ENCODE measurements around the gene EID3.
A peak's percentile ranks its signal among the peaks of the same experiment; 100 is the strongest.
"Not testable (repeated sequence)": the region's sequence is repeated elsewhere in the genome, so short reads cannot be mapped to it uniquely, and the experiment has no call there.

The EID3 gene

GRCh38 chr12:104281636-104282035 is 21.9 kb upstream of the EID3 start:
- Mint-ChIP-seq H3K4me3 (no peak overlapping the region), H3K27me3 (peaks cover 5% of the 10 kb centered on the region), H3K9me3 (no peaks in the 10 kb centered on the region), H3K27ac (no peak overlapping the region), H3K4me1 (peaks cover 20% of the 10 kb centered on the region), H3K36me3 (ENCODE audit: low read depth) (no peaks in the 10 kb centered on the region)
- ATAC-seq (no peak), DNase-seq (no peak)

- Mint-ChIP-seq H3K27ac (no peak overlapping the region), H3K36me3 (ENCODE audit: low read depth) (peaks cover under 1% of the 10 kb centered on the region), H3K9me3 (no peaks in the 10 kb centered on the region), H3K4me1 (peaks cover 23% of the 10 kb centered on the region), H3K27me3 (peaks cover 5% of the 10 kb centered on the region), H3K4me3 (no peak overlapping the region)
- no peak for DNase-seq
- ATAC-seq = no peak
Observed at GRCh38 chr12:104282109-104282508, 21.4 kb upstream of the EID3 start.

GRCh38 chr12:104285740-104286515 is 17.6 kb upstream of the EID3 start:
- Mint-ChIP-seq H3K27me3 (peaks cover 3% of the 10 kb centered on the region), H3K4me1 (peaks cover 29% of the 10 kb centered on the region), H3K9me3 (no peaks in the 10 kb centered on the region), H3K36me3 (ENCODE audit: low read depth) (peaks cover 20% of the 10 kb centered on the region), H3K4me3 (peak overlapping the region; percentile 96), H3K27ac (peak overlapping the region; percentile 98)
- ATAC-seq (no peak), DNase-seq (no peak)

- H3K9me3 Mint-ChIP-seq = no peaks in the 10 kb centered on the region
- H3K4me1 Mint-ChIP-seq = peaks cover 27% of the 10 kb centered on the region
- peak; percentile 90 for ATAC-seq
- H3K27me3 Mint-ChIP-seq = no peaks in the 10 kb centered on the region
- peak; percentile 83 for DNase-seq
- peaks cover 23% of the 10 kb centered on the region for H3K36me3 Mint-ChIP-seq (ENCODE audit: low read depth)
- H3K4me3 Mint-ChIP-seq = peak overlapping the region; percentile 96
- peak overlapping the region; percentile 98 for H3K27ac Mint-ChIP-seq
Observed at GRCh38 chr12:104286516-104287482, 16.7 kb upstream of the EID3 start.

- H3K9me3 Mint-ChIP-seq = no peaks in the 10 kb centered on the region
- H3K36me3 Mint-ChIP-seq (ENCODE audit: low read depth) = peaks cover 39% of the 10 kb centered on the region
- peaks cover 32% of the 10 kb centered on the region for H3K4me1 Mint-ChIP-seq
- H3K4me3 Mint-ChIP-seq = peak overlapping the region; percentile 96
- peak overlapping the region; percentile 98 for H3K27ac Mint-ChIP-seq
- no peaks in the 10 kb centered on the region for H3K27me3 Mint-ChIP-seq
- ATAC-seq (peak; percentile 73), DNase-seq (peak; percentile 84)
Observed at GRCh38 chr12:104288635-104289274, 14.8 kb upstream of the EID3 start.

GRCh38 chr12:104290320-104290719 is 13.2 kb upstream of the EID3 start:
- no peaks in the 10 kb centered on the region for H3K9me3 Mint-ChIP-seq
- peaks cover 50% of the 10 kb centered on the region for H3K36me3 Mint-ChIP-seq (ENCODE audit: low read depth)
- DNase-seq (no peak), ATAC-seq (no peak)
- no peak overlapping the region for H3K27ac Mint-ChIP-seq
- H3K4me3 Mint-ChIP-seq = no peak overlapping the region
- peaks cover 32% of the 10 kb centered on the region for H3K4me1 Mint-ChIP-seq
- no peaks in the 10 kb centered on the region for H3K27me3 Mint-ChIP-seq

- Mint-ChIP-seq H3K4me1 (peaks cover 27% of the 10 kb centered on the region), H3K36me3 (ENCODE audit: low read depth) (peaks cover 56% of the 10 kb centered on the region), H3K9me3 (no peaks in the 10 kb centered on the region), H3K27ac (no peak overlapping the region), H3K27me3 (no peaks in the 10 kb centered on the region), H3K4me3 (no peak overlapping the region)
- ATAC-seq (no peak), DNase-seq (no peak)
Observed at GRCh38 chr12:104290855-104291254, 12.7 kb upstream of the EID3 start.

- no peak overlapping the region for H3K27ac Mint-ChIP-seq
- peaks cover 18% of the 10 kb centered on the region for H3K4me1 Mint-ChIP-seq
- H3K27me3 Mint-ChIP-seq = no peaks in the 10 kb centered on the region
- no peaks in the 10 kb centered on the region for H3K9me3 Mint-ChIP-seq
- no peak for DNase-seq
- no peak overlapping the region for H3K4me3 Mint-ChIP-seq
- no peak for ATAC-seq
- peaks cover 62% of the 10 kb centered on the region for H3K36me3 Mint-ChIP-seq (ENCODE audit: low read depth)
Observed at GRCh38 chr12:104291867-104292524, 11.5 kb upstream of the EID3 start.

- H3K27ac Mint-ChIP-seq = no peak overlapping the region
- H3K9me3 Mint-ChIP-seq = no peaks in the 10 kb centered on the region
- peaks cover 66% of the 10 kb centered on the region for H3K36me3 Mint-ChIP-seq (ENCODE audit: low read depth)
- H3K4me1 Mint-ChIP-seq = peaks cover 23% of the 10 kb centered on the region
- DNase-seq = no peak
- no peaks in the 10 kb centered on the region for H3K27me3 Mint-ChIP-seq
- ATAC-seq = no peak
- no peak overlapping the region for H3K4me3 Mint-ChIP-seq
Observed at GRCh38 chr12:104292872-104293794, 10.4 kb upstream of the EID3 start.

- peak; percentile 26 for DNase-seq
Observed at GRCh38 chr12:104294158-104294859, 9.2 kb upstream of the EID3 start.

GRCh38 chr12:104294927-104295668 is 8.4 kb upstream of the EID3 start:
- DNase-seq (no peak), ATAC-seq (no peak)
- Mint-ChIP-seq H3K27ac (no peak overlapping the region), H3K36me3 (ENCODE audit: low read depth) (peaks cover 67% of the 10 kb centered on the region), H3K9me3 (no peaks in the 10 kb centered on the region), H3K27me3 (no peaks in the 10 kb centered on the region), H3K4me1 (peaks cover 12% of the 10 kb centered on the region), H3K4me3 (no peak overlapping the region)

More at GRCh38 chr12:104294158-104294859, 9.2 kb upstream of the EID3 start:
- not testable (repeated sequence) for H3K4me3 Mint-ChIP-seq, ATAC-seq, H3K27me3 Mint-ChIP-seq, H3K27ac Mint-ChIP-seq, H3K9me3 Mint-ChIP-seq
- Mint-ChIP-seq H3K36me3 (ENCODE audit: low read depth) (peaks cover 62% of the 10 kb centered on the region), H3K4me1 (peaks cover 14% of the 10 kb centered on the region)

- Mint-ChIP-seq H3K27me3 (no peaks in the 10 kb centered on the region), H3K9me3 (no peaks in the 10 kb centered on the region), H3K4me3 (no peak overlapping the region), H3K36me3 (ENCODE audit: low read depth) (peaks cover 68% of the 10 kb centered on the region), H3K27ac (no peak overlapping the region), H3K4me1 (peaks cover 12% of the 10 kb centered on the region)
- DNase-seq = no peak
- ATAC-seq = no peak
Observed at GRCh38 chr12:104295954-104296353, 7.6 kb upstream of the EID3 start.
